Activated CD8-positive, alpha-beta memory T cell treated with anti-CD3 and anti-CD28 coated beads, Interleukin-2, amount 10 ng/mL, durations not matched to agents 7 days and 5 days (primary cell): Measurements from ENCODE around the gene MEF2D. TPM values are rescaled to one million over a fixed set of nuclear protein-coding genes. Genes with fewer than 3 reads are reported as not detected.

Experiments
- ATAC-seq: fragments of 150-1000 bp; cut with Tn5 transposase; one replicate; pipeline ENCODE4 v1.10.0; 2021; ENCODE audit warnings: moderate library complexity
- CTCF ChIA-PET: fragments of 350-600 bp; sonication (Branson Sonifier 250); formaldehyde crosslinking; loops from one replicate; lab custom pipeline; 2021; ENCODE audit warnings: antibody characterized with exemption; lab: Charles Lee
- DNase-seq: peaks from one replicate; pipeline ENCODE4 v3.0.0-alpha.2; 2020
- H3K27ac Mint-ChIP-seq: one replicate; pipeline ENCODE4 v1.8.0; 2021; ENCODE audit warnings: mild to moderate bottlenecking, mixed read lengths
- H3K27me3 Mint-ChIP-seq: one replicate; pipeline ENCODE4 v1.8.0; 2021; ENCODE audit warnings: mixed read lengths
- H3K36me3 Mint-ChIP-seq: one replicate; pipeline ENCODE4 v1.8.0; 2021; ENCODE audit warnings: mild to moderate bottlenecking, mixed read lengths
- H3K4me1 Mint-ChIP-seq: one replicate; pipeline ENCODE4 v1.8.0; 2021; ENCODE audit warnings: mixed read lengths
- H3K4me3 Mint-ChIP-seq: one replicate; pipeline ENCODE4 v1.8.0; 2021; ENCODE audit warnings: mild to moderate bottlenecking, moderate library complexity, mixed read lengths
- H3K9me3 Mint-ChIP-seq: one replicate; pipeline ENCODE4 v1.8.0; 2022; ENCODE audit warnings: low read depth, mixed read lengths
- total RNA-seq, 2 experiments: library from RNA; stranded (reverse); gene quantifications; one replicate each; pipeline ENCODE4 v1.2.3, GENCODE V29; 2021

The MEF2D gene
- total RNA-seq, 2 experiments from 2014 or later: 57.1 to 63.1 TPM

DNA sequence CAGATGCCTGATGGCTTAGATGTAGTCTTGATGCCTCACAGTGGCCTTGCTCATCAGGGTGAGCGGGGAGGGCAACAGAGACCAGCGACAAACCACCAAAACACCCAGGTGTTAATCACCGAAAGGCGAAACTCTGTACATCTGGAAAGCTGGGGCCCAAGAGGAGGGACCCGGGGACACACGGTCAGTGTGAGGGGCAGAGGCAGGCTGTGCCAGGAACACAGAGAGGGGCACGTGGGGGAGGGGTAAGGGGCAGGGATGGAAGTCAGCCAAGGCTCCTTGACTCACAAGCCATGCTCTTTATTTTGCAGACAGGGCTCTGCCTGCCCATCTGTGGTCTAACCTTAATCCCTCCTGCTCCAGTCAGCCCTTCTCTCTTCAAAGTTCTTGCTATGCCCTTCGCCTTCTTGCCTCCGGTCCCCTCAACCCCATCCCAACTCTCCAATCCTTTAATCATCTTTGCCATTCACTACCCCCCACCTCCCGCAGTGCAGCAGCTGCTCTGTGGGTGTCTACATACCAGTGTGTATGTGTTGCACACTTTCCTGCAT lies 4.3 kb downstream of the MEF2D start:
- H3K27ac Mint-ChIP-seq: peak overlapping the region; percentile 71
- no peak for ATAC-seq

DNA sequence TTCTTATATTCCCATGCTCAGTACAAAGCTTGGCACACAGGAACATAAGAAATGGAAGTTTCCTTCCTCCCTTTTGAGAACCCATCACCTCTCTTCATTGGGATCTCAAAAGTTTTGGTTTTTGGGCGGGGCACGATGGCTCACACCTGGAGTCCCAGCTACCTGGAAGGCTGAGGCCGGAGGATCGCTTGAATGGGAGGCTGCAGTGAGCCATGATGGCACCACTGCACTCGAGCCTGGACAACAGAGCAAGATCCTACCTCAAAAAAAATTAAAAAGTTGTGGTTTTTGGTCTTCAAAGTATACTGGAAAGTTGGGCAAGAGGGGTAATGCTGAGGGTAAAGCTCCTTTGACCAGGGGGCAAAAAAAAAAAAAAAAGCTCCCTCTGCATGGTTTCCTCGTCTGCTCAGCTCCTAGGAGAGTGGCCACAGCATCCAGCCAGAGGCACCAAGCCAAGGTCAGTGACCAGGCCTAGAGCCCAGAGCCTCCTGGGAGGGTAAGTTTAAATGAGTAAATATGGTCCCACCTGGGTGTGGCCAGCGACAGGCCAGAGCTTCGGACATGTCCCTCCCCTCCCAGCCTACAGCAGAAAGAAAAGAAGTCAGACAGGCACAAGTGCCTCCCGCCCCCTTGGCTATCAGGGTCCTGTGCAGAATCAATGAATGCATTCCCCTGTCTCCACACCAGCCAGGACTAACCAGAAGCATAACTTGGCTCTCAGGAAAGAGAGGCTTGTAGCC lies 5.0 kb downstream of the MEF2D start:
- Mint-ChIP-seq H3K27me3 (no peaks in the 10 kb centered on the region), H3K4me3 (no peak overlapping the region), H3K27ac (peak overlapping the region; percentile 64), H3K9me3 (no peaks in the 10 kb centered on the region), H3K4me1 (peaks cover 83% of the 10 kb centered on the region), H3K36me3 (peaks cover 26% of the 10 kb centered on the region)
- CTCF ChIA-PET: interaction anchor here (18.2 kb wide), 1 partner anchor 11 kb away, joined by 372 read pairs; no protein-coding TSS in a partner anchor
- no peak for DNase-seq
- ATAC-seq: no peak

More for the DNA sequence above, 4.3 kb downstream of the MEF2D start:
- Mint-ChIP-seq H3K4me3 (peak overlapping the region; percentile 37), H3K4me1 (peaks cover 76% of the 10 kb centered on the region), H3K36me3 (peaks cover 22% of the 10 kb centered on the region), H3K9me3 (no peaks in the 10 kb centered on the region), H3K27me3 (no peaks in the 10 kb centered on the region)
- DNase-seq: no peak
- CTCF ChIA-PET: interaction anchor here (18.2 kb wide), 1 partner anchor 11 kb away, joined by 372 read pairs; no protein-coding TSS in a partner anchor

DNA sequence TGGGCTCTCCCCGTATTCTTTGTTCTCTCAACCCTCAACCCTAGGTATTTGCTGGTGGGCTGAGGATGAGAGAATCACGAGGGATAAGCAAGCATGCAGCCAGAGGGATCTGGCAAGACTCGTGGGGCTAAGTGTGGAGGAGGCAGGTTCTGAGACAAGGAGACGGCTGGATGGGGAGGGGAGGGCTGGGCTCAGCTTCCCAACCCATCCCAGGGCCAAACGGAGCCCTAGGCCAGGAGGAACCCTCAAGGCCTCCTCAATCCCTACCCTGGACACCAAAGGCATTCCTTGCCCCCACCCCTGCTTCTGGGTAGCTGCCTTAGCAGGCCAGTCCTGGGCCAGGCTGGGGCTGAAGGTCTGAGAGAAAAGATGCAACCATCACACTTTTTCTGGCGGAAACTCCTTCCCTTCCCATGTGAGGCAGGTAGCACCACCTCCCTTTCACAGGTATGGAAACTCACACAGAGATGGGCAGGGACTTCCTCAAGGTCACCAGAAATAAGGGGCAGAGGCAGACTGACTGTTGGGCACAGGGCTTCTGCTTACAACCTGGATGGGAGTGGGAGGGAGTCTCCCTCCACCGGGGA lies 6.2 kb downstream of the MEF2D start:
- H3K36me3 Mint-ChIP-seq: peaks cover 26% of the 10 kb centered on the region

DNA sequence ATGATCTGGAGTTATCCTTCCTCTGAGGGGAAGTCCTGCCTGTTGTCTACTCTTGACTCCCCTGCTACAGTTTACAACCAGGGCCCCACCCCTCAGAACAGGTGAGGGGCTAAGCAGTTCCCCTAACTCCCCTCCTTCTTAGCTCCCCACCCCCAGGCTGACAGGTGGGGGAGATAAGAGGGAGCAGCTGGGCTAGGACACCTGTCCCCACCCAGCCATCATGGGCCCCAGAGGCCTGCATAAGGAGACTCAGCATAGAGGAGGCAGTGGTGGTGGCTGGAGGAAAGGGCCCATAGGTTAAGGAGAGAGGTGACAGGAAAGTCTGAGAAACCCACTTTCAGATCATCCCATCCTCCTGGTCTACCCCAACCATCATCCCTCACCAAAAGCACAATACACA lies 6.8 kb downstream of the MEF2D start:
- peaks cover 26% of the 10 kb centered on the region for H3K36me3 Mint-ChIP-seq
- no peak overlapping the region for H3K4me3 Mint-ChIP-seq
- peak overlapping the region; percentile 47 for H3K27ac Mint-ChIP-seq
- ATAC-seq: no peak
- DNase-seq: no peak
- no peaks in the 10 kb centered on the region for H3K9me3 Mint-ChIP-seq
- peaks cover 98% of the 10 kb centered on the region for H3K4me1 Mint-ChIP-seq
- CTCF ChIA-PET: interaction anchor here (3.0 to 18.2 kb wide), 2 partner anchors 9 to 14 kb away, joined by 9 to 372 read pairs; no protein-coding TSS in a partner anchor
- H3K27me3 Mint-ChIP-seq: no peaks in the 10 kb centered on the region

More for the DNA sequence above, 6.2 kb downstream of the MEF2D start:
- no peak for DNase-seq
- Mint-ChIP-seq H3K4me1 (peaks cover 95% of the 10 kb centered on the region), H3K9me3 (no peaks in the 10 kb centered on the region), H3K27ac (no peak overlapping the region), H3K4me3 (no peak overlapping the region), H3K27me3 (no peaks in the 10 kb centered on the region)
- CTCF ChIA-PET: interaction anchor here (3.0 to 18.2 kb wide), 2 partner anchors 9 to 13 kb away, joined by 9 to 372 read pairs; no protein-coding TSS in a partner anchor
- no peak for ATAC-seq

DNA sequence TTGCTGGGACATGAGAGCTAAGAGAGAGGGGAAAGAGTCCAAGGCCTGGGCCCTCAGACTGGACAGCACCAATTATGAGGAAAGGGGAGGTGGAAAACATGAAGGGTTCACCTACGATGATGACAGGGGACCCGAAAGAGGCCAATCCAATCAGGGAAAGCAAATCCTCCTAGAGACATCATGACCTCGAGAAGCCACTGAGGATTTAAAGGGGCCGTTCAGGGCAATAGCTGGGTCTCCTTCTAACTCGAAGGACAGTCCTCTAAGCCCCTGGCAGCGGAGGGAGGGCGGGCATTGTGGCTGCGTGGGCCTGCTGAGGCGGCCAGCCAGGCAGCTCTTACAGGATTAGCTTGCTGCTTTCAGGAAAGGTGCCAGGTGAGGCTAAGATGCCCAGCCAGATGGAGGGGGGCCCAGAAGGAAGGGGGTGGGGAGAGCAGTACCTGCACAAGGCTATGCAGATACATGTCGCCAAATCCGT lies 7.4 kb downstream of the MEF2D start:
- Mint-ChIP-seq H3K4me1 (peaks cover 98% of the 10 kb centered on the region), H3K27ac (peak overlapping the region; percentile 70), H3K9me3 (no peaks in the 10 kb centered on the region), H3K36me3 (peaks cover 24% of the 10 kb centered on the region), H3K27me3 (no peaks in the 10 kb centered on the region), H3K4me3 (no peak overlapping the region)
- CTCF ChIA-PET: interaction anchor here (1.0 to 18.2 kb wide), 4 partner anchors 4 to 115 kb away, joined by 3 to 372 read pairs (median 190); partner anchors contain the start of gene MEF2D
- DNase-seq: no peak
- no peak for ATAC-seq

DNA sequence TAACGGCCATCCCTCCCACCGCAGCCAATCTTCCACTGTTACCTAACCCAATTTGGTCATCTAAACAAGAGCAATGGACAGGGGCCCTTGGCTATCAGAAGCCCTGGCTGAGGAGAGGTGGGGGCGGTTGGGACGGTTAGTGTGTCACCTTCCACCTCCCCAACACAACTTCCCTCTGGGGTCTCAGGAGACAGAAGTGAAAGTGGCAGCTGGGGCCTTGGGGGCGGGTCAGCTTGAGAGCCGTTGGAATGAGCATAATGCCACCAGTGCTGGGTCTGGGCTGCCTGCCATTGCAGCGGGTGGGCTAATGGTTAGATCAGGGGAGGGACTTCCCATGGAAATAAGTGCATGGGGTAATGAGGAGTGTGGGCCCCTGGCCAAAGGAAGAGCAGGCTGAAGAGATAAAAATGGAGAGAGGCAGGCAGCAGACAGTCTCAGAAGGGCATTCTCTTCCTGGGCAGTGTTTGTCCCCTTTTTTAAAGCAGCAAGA lies 7.9 kb downstream of the MEF2D start:
- ATAC-seq: no peak
- Mint-ChIP-seq H3K4me3 (no peak overlapping the region), H3K9me3 (no peaks in the 10 kb centered on the region)

DNA sequence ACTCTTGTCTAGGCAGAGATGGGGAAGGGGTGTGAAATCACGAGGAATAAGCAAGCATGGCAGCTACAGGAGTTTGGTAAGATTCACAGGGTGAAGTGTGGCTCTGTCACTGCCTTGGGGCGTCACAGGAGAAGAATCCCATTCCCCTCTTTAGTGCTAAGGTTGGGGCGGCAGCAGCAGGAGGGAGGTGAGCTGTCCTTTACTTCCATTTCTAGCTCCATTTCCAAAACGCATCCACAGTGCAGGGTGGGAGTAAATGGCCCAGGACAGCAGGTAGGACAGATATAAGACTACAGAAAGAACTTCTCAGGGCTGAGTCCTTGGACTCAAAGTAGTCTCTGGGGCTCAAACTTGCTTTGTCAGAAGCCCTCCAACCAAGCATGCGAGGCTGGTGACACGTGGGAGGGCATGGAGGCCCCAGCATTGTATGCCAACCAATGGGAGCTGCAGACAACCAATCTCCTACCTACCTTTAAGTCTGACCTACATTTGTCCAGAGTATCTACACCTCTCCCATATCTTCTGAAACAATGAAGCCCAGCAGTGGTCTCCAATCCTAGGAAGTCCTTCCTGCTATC lies 8.5 kb downstream of the MEF2D start:
- ATAC-seq (no peak), DNase-seq (no peak)
- Mint-ChIP-seq H3K36me3 (peaks cover 23% of the 10 kb centered on the region), H3K4me3 (no peak overlapping the region), H3K27me3 (no peaks in the 10 kb centered on the region), H3K4me1 (peaks cover 98% of the 10 kb centered on the region), H3K27ac (peak overlapping the region; percentile 90), H3K9me3 (no peaks in the 10 kb centered on the region)
- CTCF ChIA-PET: interaction anchor here (0.7 to 18.2 kb wide), 9 partner anchors 5 to 117 kb away, joined by 3 to 372 read pairs (median 4); partner anchors contain the start of gene MEF2D

More for the DNA sequence above, 7.9 kb downstream of the MEF2D start:
- Mint-ChIP-seq H3K27me3 (no peaks in the 10 kb centered on the region), H3K36me3 (peaks cover 24% of the 10 kb centered on the region), H3K4me1 (peaks cover 98% of the 10 kb centered on the region), H3K27ac (peak overlapping the region; percentile 70)
- CTCF ChIA-PET: interaction anchor here (1.0 to 18.2 kb wide), 6 partner anchors 4 to 116 kb away, joined by 3 to 372 read pairs (median 7); partner anchors contain the start of gene MEF2D
- DNase-seq: no peak

DNA sequence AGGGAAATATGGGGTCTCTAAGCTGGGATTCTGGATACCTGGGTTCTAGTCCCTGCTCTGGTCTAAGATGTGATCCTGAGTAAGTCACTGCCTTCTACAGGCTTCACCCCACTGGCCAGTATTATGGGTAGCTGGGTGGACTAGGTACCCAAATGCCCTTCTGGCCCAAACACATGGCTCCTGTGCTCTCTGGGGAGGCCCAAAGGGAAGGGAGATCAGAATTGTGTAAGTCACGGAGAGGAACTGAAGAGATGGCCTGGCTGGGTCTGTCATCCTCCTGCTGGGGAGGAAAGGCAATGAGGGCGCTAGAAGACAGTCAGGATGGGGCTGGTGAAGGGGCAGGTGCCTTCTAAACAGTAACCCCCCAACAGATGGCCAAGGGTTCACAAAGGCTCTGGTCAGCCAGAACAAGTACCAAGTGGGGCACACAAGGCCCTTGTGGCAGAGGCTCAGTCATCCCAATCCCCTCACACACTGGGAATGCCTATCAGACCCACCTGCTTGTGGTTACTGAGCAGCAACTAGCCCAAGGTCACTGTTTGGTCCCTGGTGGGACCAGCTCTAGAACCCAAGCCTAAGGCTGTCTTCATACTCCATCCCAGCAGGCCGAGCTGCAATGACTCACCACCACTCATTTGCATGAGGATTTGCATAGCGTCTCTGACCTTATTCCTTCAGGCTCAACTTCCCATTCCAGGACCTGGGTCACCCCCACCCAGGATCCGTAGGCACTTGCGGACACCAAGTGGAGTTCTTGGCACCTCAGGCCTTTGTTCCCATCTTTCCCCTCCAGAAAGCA lies 9.2 kb downstream of the MEF2D start:
- H3K27me3 Mint-ChIP-seq: no peaks in the 10 kb centered on the region
- H3K27ac Mint-ChIP-seq: peak overlapping the region; percentile 90
- DNase-seq (no peak), ATAC-seq (no peak)
- CTCF ChIA-PET: interaction anchor here (0.7 to 18.2 kb wide), 13 partner anchors 6 to 154 kb away, joined by 3 to 372 read pairs (median 4); partner anchors contain the start of gene MEF2D
- H3K4me3 Mint-ChIP-seq: no peak overlapping the region
- H3K36me3 Mint-ChIP-seq: peaks cover 24% of the 10 kb centered on the region
- H3K4me1 Mint-ChIP-seq: peaks cover 98% of the 10 kb centered on the region
- H3K9me3 Mint-ChIP-seq: no peaks in the 10 kb centered on the region

DNA sequence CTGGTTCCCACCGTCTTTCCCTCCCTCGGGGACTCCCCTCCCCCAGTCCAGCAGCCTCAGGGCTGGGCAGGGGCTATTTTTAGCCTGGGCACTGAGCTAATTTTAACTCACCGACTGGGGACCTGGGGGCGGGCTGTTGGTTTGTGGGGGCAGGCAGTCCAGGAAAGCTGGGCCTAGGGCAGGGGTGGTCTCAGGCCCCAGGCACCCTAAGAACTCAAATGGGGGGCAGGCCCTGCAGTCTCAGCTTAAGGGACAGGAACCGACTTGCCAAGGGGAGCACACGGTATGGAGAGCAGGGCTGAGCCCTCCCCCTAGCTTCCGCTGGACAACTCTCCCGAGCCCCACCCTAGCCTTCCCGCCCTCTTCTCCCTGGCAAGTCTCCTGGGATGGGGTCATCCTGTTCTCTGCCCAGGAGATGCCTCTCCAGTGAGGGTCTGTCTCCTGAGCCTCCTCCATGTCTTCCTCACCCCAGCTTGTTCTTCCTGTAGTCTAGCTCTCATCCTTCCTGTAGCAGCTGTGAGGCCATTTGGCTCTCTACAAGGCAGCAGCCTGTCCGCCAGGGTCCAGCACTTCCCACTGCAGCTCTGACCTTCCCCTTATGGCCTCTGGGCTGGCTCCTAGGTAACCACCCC lies 10.1 kb downstream of the MEF2D start:
- Mint-ChIP-seq H3K27me3 (no peaks in the 10 kb centered on the region), H3K27ac (peak overlapping the region; percentile 90), H3K4me1 (peaks cover 94% of the 10 kb centered on the region), H3K9me3 (no peaks in the 10 kb centered on the region), H3K36me3 (peaks cover 22% of the 10 kb centered on the region), H3K4me3 (peak overlapping the region; percentile 71)
- CTCF ChIA-PET: interaction anchor here (0.7 to 18.2 kb wide), 10 partner anchors 6 to 169 kb away, joined by 3 to 372 read pairs (median 4); partner anchors contain the start of gene MEF2D
- no peak for ATAC-seq
- no peak for DNase-seq

DNA sequence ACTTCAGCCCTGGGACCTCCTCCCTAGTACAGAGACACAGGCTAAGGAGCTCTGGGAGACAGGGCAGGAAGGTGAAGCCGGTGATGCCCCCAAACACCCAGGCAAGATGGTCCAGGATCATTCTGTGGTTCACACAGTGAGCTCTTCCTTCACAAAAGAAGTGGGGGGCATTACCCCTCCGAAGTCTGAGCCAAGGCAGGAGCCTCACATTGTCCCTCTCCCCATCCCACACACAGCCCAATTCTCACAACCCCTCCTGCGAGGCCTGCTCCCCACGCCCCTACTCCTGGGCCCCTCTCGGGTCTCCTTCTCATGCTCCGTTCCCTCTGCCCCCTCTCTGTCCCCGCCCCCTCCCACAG lies 10.7 kb downstream of the MEF2D start:
- H3K27me3 Mint-ChIP-seq: no peaks in the 10 kb centered on the region
- peak overlapping the region; percentile 90 for H3K27ac Mint-ChIP-seq
- peaks cover 16% of the 10 kb centered on the region for H3K36me3 Mint-ChIP-seq
- ATAC-seq (no peak), DNase-seq (no peak)
- H3K4me1 Mint-ChIP-seq: peaks cover 88% of the 10 kb centered on the region
- H3K9me3 Mint-ChIP-seq: no peaks in the 10 kb centered on the region
- CTCF ChIA-PET: interaction anchor here (1.1 to 18.2 kb wide), 7 partner anchors 5 to 236 kb away, joined by 3 to 372 read pairs (median 7); partner anchors contain the start of gene MEF2D
- H3K4me3 Mint-ChIP-seq: peak overlapping the region; percentile 71

DNA sequence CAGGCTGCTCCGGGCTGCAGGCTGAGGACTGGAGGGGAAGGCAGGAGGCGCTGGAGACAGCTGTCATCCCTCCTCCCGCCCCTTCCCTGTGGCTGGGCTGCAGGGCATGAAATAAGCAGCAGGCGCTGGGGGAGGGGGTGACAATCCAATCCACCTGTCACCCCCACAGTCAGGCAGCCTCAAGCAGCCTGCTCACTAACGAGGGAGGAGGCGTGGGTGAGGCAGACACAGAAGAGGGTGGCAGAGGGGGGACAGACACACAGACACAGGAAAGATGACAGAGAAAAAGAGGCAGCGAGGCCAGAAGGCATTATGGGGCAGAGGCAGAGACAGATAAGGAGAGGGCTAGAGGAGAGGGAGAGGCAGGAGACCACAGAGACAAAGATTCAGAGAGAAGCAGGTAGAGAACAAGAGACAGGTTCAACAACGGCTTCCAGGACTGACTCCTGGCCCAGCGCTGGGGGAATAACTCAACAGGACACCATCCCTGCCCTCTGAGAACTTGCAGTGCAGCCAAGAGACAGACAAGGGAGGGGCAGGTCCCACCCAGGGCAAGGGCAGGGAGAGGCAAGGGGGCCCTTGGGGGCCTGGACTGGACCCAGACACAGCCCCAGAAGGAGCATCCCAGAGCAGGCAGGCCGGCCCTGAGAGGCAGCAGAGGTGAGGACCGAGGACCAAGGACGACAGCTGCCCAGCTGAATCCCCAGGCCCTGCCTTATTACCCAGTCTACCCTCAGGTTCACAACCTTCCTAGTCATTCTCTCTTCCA lies 11.2 kb downstream of the MEF2D start:
- DNase-seq: peak; percentile 74
- H3K9me3 Mint-ChIP-seq: no peaks in the 10 kb centered on the region
- CTCF ChIA-PET: interaction anchor here (0.8 to 18.2 kb wide), 13 partner anchors 4 to 237 kb away, joined by 3 to 372 read pairs (median 4); partner anchors contain the start of genes MEF2D and TTC24
- peak overlapping the region; percentile 71 for H3K4me3 Mint-ChIP-seq
- no peaks in the 10 kb centered on the region for H3K27me3 Mint-ChIP-seq
- ATAC-seq: peak; percentile 51
- peak overlapping the region; percentile 90 for H3K27ac Mint-ChIP-seq
- H3K4me1 Mint-ChIP-seq: peaks cover 88% of the 10 kb centered on the region
- H3K36me3 Mint-ChIP-seq: peaks cover 14% of the 10 kb centered on the region
